HEK293 (cell line): ENCODE results near the gene SCRN1.

ENCODE experiments used
- CTCF ChIA-PET: fragments of 350-600 bp; formaldehyde crosslinking; extraction: SDS; loops from one replicate; lab custom pipeline; 2021; ENCODE audit warnings: antibody characterized with exemption; lab: Yijun Ruan, JAX
- POLR2A ChIA-PET: fragments of 300-600 bp; formaldehyde crosslinking; extraction: SDS; loops from one replicate; lab custom pipeline; 2020; ENCODE audit warnings: antibody characterized with exemption, inconsistent platforms; lab: Yijun Ruan, JAX
- H3K27ac ChIP-seq: fragments of 200-500 bp; sonication (Bioruptor generic); 2 replicates; pipeline ENCODE4 v1.5.1; 2014; ENCODE audit warnings: low read depth, low read length, control low read depth, inconsistent platforms; ENCODE audit errors: extremely low read depth
- H3K36me3 ChIP-seq, 2 experiments: fragments of 200-500 bp in 1 of 2; sonication (Bioruptor generic) in 1 of 2; 1 replicate in 1 of 2; 2 replicates in 1 of 2; pipeline ENCODE4 v1.5.1; 2014 to 2017; ENCODE audit warnings: inconsistent platforms in 2 of 2, low read length in 2 of 2; ENCODE audit not compliant: control insufficient read depth in 2 of 2, insufficient read depth in 1 of 2
- H3K4me1 ChIP-seq: fragments of 200-500 bp; sonication (Bioruptor generic); 2 replicates; pipeline ENCODE4 v1.5.1; 2014; ENCODE audit warnings: mild to moderate bottlenecking, low read length, inconsistent platforms; ENCODE audit not compliant: control insufficient read depth, insufficient read depth
- H3K4me3 ChIP-seq: 2 replicates; pipeline ENCODE4 v1.5.1; 2011; ENCODE audit warnings: low read depth, mild to moderate bottlenecking, control low read depth, low read length, moderate library complexity
- H3K9me3 ChIP-seq: fragments of 200-500 bp; sonication (Bioruptor generic); 2 replicates; pipeline ENCODE4 v1.5.1; 2014; ENCODE audit warnings: low read depth, low read length, inconsistent platforms; ENCODE audit not compliant: control insufficient read depth, insufficient read depth
- ATF2 ChIP-seq: fragments of 450-650 bp; formaldehyde crosslinking; IDR thresholded peaks from 2 replicates; pipeline ENCODE4 v1.5.1; 2016; ENCODE audit warnings: missing biosample characterization, missing genetic modification characterization, low read depth
- MEIS1 ChIP-seq: sonication (generic); formaldehyde crosslinking; IDR thresholded peaks from 2 replicates; pipeline ENCODE4 v1.8.1; 2022; ENCODE audit warnings: missing genetic modification reagents, mild to moderate bottlenecking, borderline replicate concordance
- ZBTB44 ChIP-seq: fragments of 450-650 bp; IDR thresholded peaks from 2 replicates; pipeline ENCODE4 v1.5.1; 2018; ENCODE audit warnings: missing biosample characterization, mild to moderate bottlenecking, missing genetic modification characterization
- ZNF169 ChIP-seq: fragments of 450-650 bp; formaldehyde crosslinking; IDR thresholded peaks from 2 replicates; pipeline ENCODE4 v1.5.1; 2016; ENCODE audit warnings: missing biosample characterization, missing genetic modification characterization
- ZNF175 ChIP-seq: fragments of 450-650 bp; formaldehyde crosslinking; IDR thresholded peaks from 2 replicates; pipeline ENCODE4 v1.5.1; 2016; ENCODE audit warnings: missing biosample characterization, missing genetic modification characterization
- ZNF311 ChIP-seq: fragments of 450-650 bp; formaldehyde crosslinking; IDR thresholded peaks from 2 replicates; pipeline ENCODE4 v1.5.1; 2017; ENCODE audit warnings: missing biosample characterization, missing genetic modification characterization, borderline replicate concordance
- ZNF521 ChIP-seq: fragments of 450-650 bp; formaldehyde crosslinking; IDR thresholded peaks from 2 replicates; pipeline ENCODE4 v1.5.1; 2017; ENCODE audit warnings: missing biosample characterization, mild to moderate bottlenecking, missing genetic modification characterization
- ZNF623 ChIP-seq: fragments of 450-650 bp; formaldehyde crosslinking; IDR thresholded peaks from 2 replicates; pipeline ENCODE4 v1.5.1; 2016; ENCODE audit warnings: missing biosample characterization, missing genetic modification characterization
- ZNF777 ChIP-seq: fragments of 450-650 bp; formaldehyde crosslinking; IDR thresholded peaks from 2 replicates; pipeline ENCODE4 v1.5.1; 2017; ENCODE audit warnings: missing biosample characterization, missing genetic modification characterization, borderline replicate concordance
- ZNF785 ChIP-seq: fragments of 450-650 bp; formaldehyde crosslinking; IDR thresholded peaks from 2 replicates; pipeline ENCODE4 v1.5.1; 2016; ENCODE audit warnings: missing biosample characterization, missing genetic modification characterization
- ZNF843 ChIP-seq: fragments of 450-650 bp; formaldehyde crosslinking; IDR thresholded peaks from 2 replicates; pipeline ENCODE4 v1.5.1; 2016; ENCODE audit warnings: missing biosample characterization, missing genetic modification characterization
- ZSCAN16 ChIP-seq: fragments of 450-650 bp; formaldehyde crosslinking; IDR thresholded peaks from 2 replicates; pipeline ENCODE4 v1.5.1; 2016; ENCODE audit warnings: missing biosample characterization, missing genetic modification characterization
- TF ChIP-seq, protein P1 (sequence below): fragments of 450-650 bp; formaldehyde crosslinking; IDR thresholded peaks from 2 replicates; pipeline ENCODE4 v1.5.1; 2016; ENCODE audit warnings: missing biosample characterization, missing genetic modification characterization
- TF ChIP-seq, protein P2 (sequence below): fragments of 450-650 bp; formaldehyde crosslinking; IDR thresholded peaks from 2 replicates; pipeline ENCODE4 v1.5.1; 2017; ENCODE audit warnings: missing biosample characterization, missing genetic modification characterization
- TF ChIP-seq, protein P3 (sequence below): fragments of 450-650 bp; formaldehyde crosslinking; conservative IDR thresholded peaks from 2 replicates; pipeline ENCODE4 v1.5.1; 2016; ENCODE audit warnings: low read depth, missing biosample characterization, missing genetic modification characterization
- TF ChIP-seq, protein P4 (sequence below): fragments of 450-650 bp; formaldehyde crosslinking; IDR thresholded peaks from 2 replicates; pipeline ENCODE4 v1.5.1; 2016; ENCODE audit warnings: missing biosample characterization, missing genetic modification characterization

SCRN1 gene

DNA sequence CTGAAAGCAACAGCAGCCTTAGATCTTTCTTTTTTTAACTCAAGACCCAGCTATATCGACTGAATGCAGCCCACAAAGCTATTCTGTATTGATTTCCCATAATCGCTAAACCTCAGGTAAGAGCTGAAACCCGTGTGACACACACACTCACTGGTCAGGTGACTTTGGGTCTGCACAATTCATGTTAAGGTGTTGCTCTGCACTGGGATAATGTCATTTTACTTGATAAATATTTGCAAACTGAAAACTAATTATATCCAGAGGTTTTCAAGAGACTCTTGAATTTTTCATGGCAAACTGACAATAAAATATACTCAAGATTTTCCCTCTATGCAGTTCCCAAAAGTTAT is 33.1 kb downstream of the SCRN1 start:
- H3K27ac ChIP-seq: no peak overlapping the region

GRCh38 chr7:29955799-29956486 is 33.7 kb downstream of the SCRN1 start:
- ChIA-PET CTCF (interaction anchor here (1.4 kb wide), 1 partner anchor 12 kb away, joined by 3 read pairs; no protein-coding TSS in a partner anchor), POLR2A (no interaction called here)
- Histone ChIP-seq H3K27ac (no peak overlapping the region), H3K9me3 (no peaks in the 10 kb centered on the region), H3K36me3 (peaks cover 30 to 44% of the 10 kb centered on the region in 2 experiments), H3K4me1 (no peaks in the 10 kb centered on the region), H3K4me3 (no peak overlapping the region)
- TF ChIP-seq ZNF785 (tag by site-specific recombination) (no peak), ZBTB44 (tag by site-specific recombination) (no peak), ZNF175 (tag by site-specific recombination) (no peak), ZNF843 (tag by site-specific recombination) (no peak), MEIS1 (CRISPR knock-in tag) (no peak), ATF2 (no peak)

More for the DNA sequence above, 33.1 kb downstream of the SCRN1 start:
- CTCF ChIA-PET: no interaction called here
- Histone ChIP-seq H3K9me3 (no peaks in the 10 kb centered on the region), H3K4me1 (no peaks in the 10 kb centered on the region), H3K4me3 (no peak overlapping the region), H3K36me3 (peaks cover 30 to 38% of the 10 kb centered on the region in 2 experiments)
- TF ChIP-seq, protein P1, sequence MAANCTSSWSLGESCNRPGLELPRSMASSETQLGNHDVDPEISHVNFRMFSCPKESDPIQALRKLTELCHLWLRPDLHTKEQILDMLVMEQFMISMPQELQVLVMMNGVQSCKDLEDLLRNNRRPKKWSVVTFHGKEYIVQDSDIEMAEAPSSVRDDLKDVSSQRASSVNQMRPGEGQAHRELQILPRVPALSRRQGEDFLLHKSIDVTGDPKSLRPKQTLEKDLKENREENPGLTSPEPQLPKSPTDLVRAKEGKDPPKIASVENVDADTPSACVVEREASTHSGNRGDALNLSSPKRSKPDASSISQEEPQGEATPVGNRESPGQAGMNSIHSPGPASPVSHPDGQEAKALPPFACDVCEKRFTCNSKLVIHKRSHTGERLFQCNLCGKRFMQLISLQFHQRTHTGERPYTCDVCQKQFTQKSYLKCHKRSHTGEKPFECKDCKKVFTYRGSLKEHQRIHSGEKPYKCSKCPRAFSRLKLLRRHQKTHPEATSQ: no peak
- TF ChIP-seq, protein P2, sequence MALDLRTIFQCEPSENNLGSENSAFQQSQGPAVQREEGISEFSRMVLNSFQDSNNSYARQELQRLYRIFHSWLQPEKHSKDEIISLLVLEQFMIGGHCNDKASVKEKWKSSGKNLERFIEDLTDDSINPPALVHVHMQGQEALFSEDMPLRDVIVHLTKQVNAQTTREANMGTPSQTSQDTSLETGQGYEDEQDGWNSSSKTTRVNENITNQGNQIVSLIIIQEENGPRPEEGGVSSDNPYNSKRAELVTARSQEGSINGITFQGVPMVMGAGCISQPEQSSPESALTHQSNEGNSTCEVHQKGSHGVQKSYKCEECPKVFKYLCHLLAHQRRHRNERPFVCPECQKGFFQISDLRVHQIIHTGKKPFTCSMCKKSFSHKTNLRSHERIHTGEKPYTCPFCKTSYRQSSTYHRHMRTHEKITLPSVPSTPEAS: no peak
- no peak for TF ChIP-seq ZNF169 (tag by site-specific recombination)
- POLR2A ChIA-PET: no interaction called here

GRCh38 chr7:29955075-29955792 is 34.4 kb downstream of the SCRN1 start:
- peaks cover 30 to 51% of the 10 kb centered on the region in 2 experiments for H3K36me3 ChIP-seq
- CTCF ChIA-PET: interaction anchor here (1.4 kb wide), 1 partner anchor 13 kb away, joined by 3 read pairs; no protein-coding TSS in a partner anchor
- TF ChIP-seq, protein P3, sequence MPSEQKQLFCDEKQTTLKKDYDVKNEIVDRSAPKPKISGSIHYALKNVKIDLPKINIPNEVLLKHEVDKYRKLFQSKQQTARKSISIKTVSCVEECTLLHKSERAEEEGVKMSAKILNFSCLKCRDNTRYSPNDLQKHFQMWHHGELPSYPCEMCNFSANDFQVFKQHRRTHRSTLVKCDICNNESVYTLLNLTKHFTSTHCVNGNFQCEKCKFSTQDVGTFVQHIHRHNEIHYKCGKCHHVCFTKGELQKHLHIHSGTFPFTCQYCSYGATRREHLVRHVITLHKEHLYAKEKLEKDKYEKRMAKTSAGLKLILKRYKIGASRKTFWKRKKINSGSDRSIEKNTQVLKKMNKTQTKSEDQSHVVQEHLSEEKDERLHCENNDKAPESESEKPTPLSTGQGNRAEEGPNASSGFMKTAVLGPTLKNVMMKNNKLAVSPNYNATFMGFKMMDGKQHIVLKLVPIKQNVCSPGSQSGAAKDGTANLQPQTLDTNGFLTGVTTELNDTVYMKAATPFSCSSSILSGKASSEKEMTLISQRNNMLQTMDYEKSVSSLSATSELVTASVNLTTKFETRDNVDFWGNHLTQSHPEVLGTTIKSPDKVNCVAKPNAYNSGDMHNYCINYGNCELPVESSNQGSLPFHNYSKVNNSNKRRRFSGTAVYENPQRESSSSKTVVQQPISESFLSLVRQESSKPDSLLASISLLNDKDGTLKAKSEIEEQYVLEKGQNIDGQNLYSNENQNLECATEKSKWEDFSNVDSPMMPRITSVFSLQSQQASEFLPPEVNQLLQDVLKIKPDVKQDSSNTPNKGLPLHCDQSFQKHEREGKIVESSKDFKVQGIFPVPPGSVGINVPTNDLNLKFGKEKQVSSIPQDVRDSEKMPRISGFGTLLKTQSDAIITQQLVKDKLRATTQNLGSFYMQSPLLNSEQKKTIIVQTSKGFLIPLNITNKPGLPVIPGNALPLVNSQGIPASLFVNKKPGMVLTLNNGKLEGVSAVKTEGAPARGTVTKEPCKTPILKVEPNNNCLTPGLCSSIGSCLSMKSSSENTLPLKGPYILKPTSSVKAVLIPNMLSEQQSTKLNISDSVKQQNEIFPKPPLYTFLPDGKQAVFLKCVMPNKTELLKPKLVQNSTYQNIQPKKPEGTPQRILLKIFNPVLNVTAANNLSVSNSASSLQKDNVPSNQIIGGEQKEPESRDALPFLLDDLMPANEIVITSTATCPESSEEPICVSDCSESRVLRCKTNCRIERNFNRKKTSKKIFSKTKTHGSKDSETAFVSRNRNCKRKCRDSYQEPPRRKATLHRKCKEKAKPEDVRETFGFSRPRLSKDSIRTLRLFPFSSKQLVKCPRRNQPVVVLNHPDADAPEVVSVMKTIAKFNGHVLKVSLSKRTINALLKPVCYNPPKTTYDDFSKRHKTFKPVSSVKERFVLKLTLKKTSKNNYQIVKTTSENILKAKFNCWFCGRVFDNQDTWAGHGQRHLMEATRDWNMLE: no peak
- TF ChIP-seq ZNF311 (tag by site-specific recombination) (no peak), ZSCAN16 (tag by site-specific recombination) (no peak), ZNF623 (no peak), ZNF521 (tag by site-specific recombination) (no peak), ZNF777 (tag by site-specific recombination) (no peak)
- TF ChIP-seq, protein P4, sequence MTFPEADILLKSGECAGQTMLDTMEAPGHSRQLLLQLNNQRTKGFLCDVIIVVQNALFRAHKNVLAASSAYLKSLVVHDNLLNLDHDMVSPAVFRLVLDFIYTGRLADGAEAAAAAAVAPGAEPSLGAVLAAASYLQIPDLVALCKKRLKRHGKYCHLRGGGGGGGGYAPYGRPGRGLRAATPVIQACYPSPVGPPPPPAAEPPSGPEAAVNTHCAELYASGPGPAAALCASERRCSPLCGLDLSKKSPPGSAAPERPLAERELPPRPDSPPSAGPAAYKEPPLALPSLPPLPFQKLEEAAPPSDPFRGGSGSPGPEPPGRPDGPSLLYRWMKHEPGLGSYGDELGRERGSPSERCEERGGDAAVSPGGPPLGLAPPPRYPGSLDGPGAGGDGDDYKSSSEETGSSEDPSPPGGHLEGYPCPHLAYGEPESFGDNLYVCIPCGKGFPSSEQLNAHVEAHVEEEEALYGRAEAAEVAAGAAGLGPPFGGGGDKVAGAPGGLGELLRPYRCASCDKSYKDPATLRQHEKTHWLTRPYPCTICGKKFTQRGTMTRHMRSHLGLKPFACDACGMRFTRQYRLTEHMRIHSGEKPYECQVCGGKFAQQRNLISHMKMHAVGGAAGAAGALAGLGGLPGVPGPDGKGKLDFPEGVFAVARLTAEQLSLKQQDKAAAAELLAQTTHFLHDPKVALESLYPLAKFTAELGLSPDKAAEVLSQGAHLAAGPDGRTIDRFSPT (tag by site-specific recombination): no peak

More at GRCh38 chr7:29955075-29955792, 34.4 kb downstream of the SCRN1 start:
- POLR2A ChIA-PET: no interaction called here
- Histone ChIP-seq H3K27ac (no peak overlapping the region), H3K4me1 (no peaks in the 10 kb centered on the region), H3K4me3 (no peak overlapping the region), H3K9me3 (no peaks in the 10 kb centered on the region)
